H1 (cell line): ENCODE results near the gene FAM227B. TPM values are rescaled to one million over a fixed set of nuclear protein-coding genes. Genes with fewer than 3 reads are reported as not detected.

Experiments
- CTCF ChIA-PET: fragments of 300-600 bp; sonication (Branson Sonifier 250); formaldehyde crosslinking; loops from one replicate; lab custom pipeline; 2021; ENCODE audit not compliant: partially characterized antibody; lab: Charles Lee
- POLR2A ChIA-PET: fragments of 300-600 bp; sonication (Branson Sonifier 250); formaldehyde crosslinking; loops from one replicate; lab custom pipeline; 2021; ENCODE audit warnings: inconsistent platforms; ENCODE audit not compliant: partially characterized antibody; lab: Charles Lee
- DNase-seq, 2 experiments: peaks; one replicate each; pipeline versions ENCODE4 v3.0.0 to v3.0.0-alpha.2; 2010 to 2022; ENCODE audit warnings: low spot score in 2 of 2, low read depth in 1 of 2, mixed read lengths in 1 of 2
- FAIRE-seq: peaks from 2 replicates; lab custom pipeline; 2011; peaks lifted over from hg19 to GRCh38; lab: Jason Lieb, UNC
- H2AFZ ChIP-seq: 2 replicates; pipeline ENCODE4 v1.8.1; 2012; ENCODE audit warnings: low read length, inconsistent platforms
- H2AK5ac ChIP-seq: 2 replicates; pipeline ENCODE4 v1.6.1; 2013; ENCODE audit warnings: low read depth, low read length
- H2BK120ac ChIP-seq: replicated peaks from 2 replicates; pipeline ENCODE3; 2013; ENCODE audit warnings: low read depth, low read length, inconsistent platforms
- H2BK12ac ChIP-seq: 2 replicates; pipeline ENCODE4 v1.6.1; 2013; ENCODE audit warnings: low read depth, low read length
- H2BK15ac ChIP-seq: 2 replicates; pipeline ENCODE4 v1.6.1; 2013; ENCODE audit warnings: low read length
- H2BK20ac ChIP-seq: 2 replicates; pipeline ENCODE4 v1.6.1; 2013; ENCODE audit warnings: low read length
- H2BK5ac ChIP-seq: 2 replicates; pipeline ENCODE4 v1.6.1; 2013; ENCODE audit warnings: low read depth, low read length
- H3K14ac ChIP-seq: 2 replicates; pipeline ENCODE4 v1.6.1; 2013; ENCODE audit warnings: inconsistent platforms; ENCODE audit not compliant: insufficient read length
- H3K18ac ChIP-seq: 2 replicates; pipeline ENCODE4 v1.6.1; 2013; ENCODE audit warnings: low read length; ENCODE audit errors: extremely low read depth
- H3K23ac ChIP-seq: 2 replicates; pipeline ENCODE4 v1.6.1; 2013; ENCODE audit warnings: inconsistent platforms; ENCODE audit not compliant: insufficient read length
- H3K23me2 ChIP-seq: 2 replicates; pipeline ENCODE4 v1.6.1; 2013; ENCODE audit warnings: low read depth, low read length
- H3K27ac ChIP-seq: 2 replicates; pipeline ENCODE4 v1.6.1; 2011; ENCODE audit warnings: low read depth, low read length, inconsistent platforms
- H3K27me3 ChIP-seq, 4 experiments: replicated peaks in 1 of 4; 1 replicate in 1 of 4; 2 replicates in 3 of 4; pipeline versions ENCODE4 v1.6.1 to v1.8.1; 2011 to 2013; ENCODE audit warnings: low read length in 3 of 4, mild to moderate bottlenecking in 3 of 4, inconsistent platforms in 2 of 4, mixed read lengths in 2 of 4, moderate library complexity in 1 of 4; ENCODE audit not compliant: control insufficient read depth in 3 of 4, insufficient read depth in 3 of 4; ENCODE audit errors: extremely low read depth in 1 of 4
- H3K36me3 ChIP-seq, 4 experiments: 2 replicates each; pipeline versions ENCODE4 v1.6.1 to v1.8.1; 2011 to 2013; ENCODE audit warnings: mild to moderate bottlenecking in 4 of 4, low read length in 3 of 4, moderate library complexity in 2 of 4, control low read depth in 1 of 4, inconsistent platforms in 1 of 4; ENCODE audit not compliant: insufficient read depth in 4 of 4, control insufficient read depth in 2 of 4
- H3K4ac ChIP-seq: replicated peaks from 2 replicates; pipeline ENCODE3; 2013; ENCODE audit warnings: low read length, low read depth, mixed read lengths, inconsistent platforms; ENCODE audit not compliant: insufficient read length
- H3K4me1 ChIP-seq, 4 experiments: replicated peaks in 1 of 4; 1 replicate in 1 of 4; 2 replicates in 3 of 4; pipeline versions ENCODE4 v1.6.1 to v1.8.1; 2011 to 2013; ENCODE audit warnings: low read length in 3 of 4, inconsistent platforms in 2 of 4, mixed read lengths in 1 of 4; ENCODE audit not compliant: insufficient read depth in 4 of 4, control insufficient read depth in 3 of 4
- H3K4me2 ChIP-seq, 2 experiments: 2 replicates each; pipeline versions ENCODE4 v1.6.1 to v1.8.1; 2011 to 2013; ENCODE audit warnings: low read depth in 2 of 2, low read length in 2 of 2, control low read depth in 1 of 2, inconsistent platforms in 1 of 2, mild to moderate bottlenecking in 1 of 2; ENCODE audit not compliant: insufficient read depth in 1 of 2
- H3K4me3 ChIP-seq, 4 experiments: fragments of 200-600, 300-600 bp in 1 of 4; sonication (generic), shearing (Covaris generic), sonication (Bioruptor Twin) in 1 of 4; 2 replicates each; pipeline versions ENCODE4 v1.5.1 to v1.8.1; 2011 to 2016; ENCODE audit warnings: low read length in 4 of 4, low read depth in 3 of 4, control low read depth in 2 of 4, inconsistent platforms in 2 of 4, mild to moderate bottlenecking in 2 of 4, mixed read lengths in 1 of 4, moderate library complexity in 1 of 4; ENCODE audit not compliant: insufficient read depth in 2 of 4; ENCODE audit errors: extremely low read depth in 1 of 4
- H3K56ac ChIP-seq: replicated peaks from 2 replicates; pipeline ENCODE3; 2013; ENCODE audit warnings: low read depth, mild to moderate bottlenecking, mixed read lengths, low read length, inconsistent platforms; ENCODE audit not compliant: insufficient read length
- H3K79me1 ChIP-seq: 2 replicates; pipeline ENCODE4 v1.6.1; 2013; ENCODE audit warnings: low read depth, low read length, control low read depth
- H3K79me2 ChIP-seq, 2 experiments: 2 replicates each; pipeline versions ENCODE4 v1.6.1 to v1.8.1; 2012 to 2013; ENCODE audit warnings: low read length in 2 of 2, mild to moderate bottlenecking in 2 of 2, inconsistent platforms in 1 of 2; ENCODE audit not compliant: insufficient read depth in 2 of 2, control insufficient read depth in 1 of 2
- H3K9ac ChIP-seq, 4 experiments: replicated peaks in 1 of 4; 1 replicate in 1 of 4; 2 replicates in 3 of 4; pipeline versions ENCODE4 v1.6.1 to v1.8.1; 2011 to 2013; ENCODE audit warnings: low read depth in 3 of 4, low read length in 3 of 4, control low read depth in 2 of 4, mild to moderate bottlenecking in 2 of 4, moderate library complexity in 2 of 4, inconsistent platforms in 1 of 4; ENCODE audit errors: extremely low read depth in 1 of 4
- H3K9me3 ChIP-seq, 2 experiments: 2 replicates each; pipeline versions ENCODE4 v1.6.1 to v1.8.1; 2012 to 2013; ENCODE audit warnings: mild to moderate bottlenecking in 2 of 2, moderate library complexity in 2 of 2, control low read depth in 1 of 2, inconsistent platforms in 1 of 2, low read depth in 1 of 2, low read length in 1 of 2, mixed read lengths in 1 of 2; ENCODE audit not compliant: insufficient read depth in 2 of 2
- H4K20me1 ChIP-seq, 2 experiments: replicated peaks in 1 of 2; 2 replicates each; pipeline versions ENCODE3 to v1.8.1; 2011 to 2013; ENCODE audit warnings: inconsistent platforms in 2 of 2, low read length in 2 of 2, mild to moderate bottlenecking in 1 of 2; ENCODE audit not compliant: insufficient read depth in 2 of 2, control insufficient read depth in 1 of 2
- H4K5ac ChIP-seq: 2 replicates; pipeline ENCODE4 v1.6.1; 2013; ENCODE audit warnings: low read length, low read depth, mixed read lengths, inconsistent platforms; ENCODE audit not compliant: insufficient read length
- H4K8ac ChIP-seq: 2 replicates; pipeline ENCODE4 v1.8.0; 2013; ENCODE audit warnings: mild to moderate bottlenecking, moderate library complexity, low read length, inconsistent platforms; ENCODE audit not compliant: insufficient read depth; ENCODE audit errors: extremely low read depth
- H4K91ac ChIP-seq: replicated peaks from 2 replicates; pipeline ENCODE3; 2013; ENCODE audit warnings: low read length, mixed read lengths, inconsistent platforms; ENCODE audit not compliant: insufficient read length
- ATF2 ChIP-seq: IDR thresholded peaks from 2 replicates; pipeline ENCODE4 v1.6.1; 2012; ENCODE audit warnings: low read length, inconsistent platforms
- BACH1 ChIP-seq: IDR thresholded peaks from 2 replicates; pipeline ENCODE4 v1.6.1; 2012; ENCODE audit warnings: low read length, improper control_type of control experiment
- BCL11A ChIP-seq, 2 experiments: IDR thresholded peaks; one replicate each; pipeline ENCODE4 v1.6.1; 2011; ENCODE audit warnings: low read depth in 2 of 2, low read length in 2 of 2, mild to moderate bottlenecking in 2 of 2
- CBX5 ChIP-seq: fragments of 300-800, 300-1000 bp; sonication (generic); IDR thresholded peaks from 2 replicates; pipeline ENCODE4 v1.7.1; 2016; ENCODE audit warnings: antibody characterized with exemption, low read length, low read depth
- JUN ChIP-seq: IDR thresholded peaks from 2 replicates; pipeline ENCODE4 v1.6.1; 2011; ENCODE audit warnings: low read depth, mild to moderate bottlenecking, improper control_type of control experiment, low read length
- RXRA ChIP-seq: IDR thresholded peaks from 2 replicates; pipeline ENCODE4 v1.6.1; 2011; ENCODE audit warnings: low read depth, mild to moderate bottlenecking, low read length, moderate library complexity; ENCODE audit not compliant: insufficient read depth
- SP2 ChIP-seq: IDR thresholded peaks from 2 replicates; pipeline ENCODE4 v1.6.1; 2012; ENCODE audit warnings: mild to moderate bottlenecking, low read length, inconsistent platforms
- TBP ChIP-seq: IDR thresholded peaks from 2 replicates; pipeline ENCODE4 v1.6.1; 2011; ENCODE audit warnings: low read depth, low read length, improper control_type of control experiment
- TEAD4 ChIP-seq: IDR thresholded peaks from 2 replicates; pipeline ENCODE4 v1.6.1; 2012; ENCODE audit warnings: low read depth, low read length, inconsistent platforms, mixed read lengths
- WGBS, 2 experiments: shearing (Covaris generic) in 1 of 2; methylation state at CpG; one replicate each; pipeline versions ENCODE4 v1.1.6 to v1.1.7; 2013 to 2015; ENCODE audit warnings: low lambda C conversion rate in 2 of 2, mixed read lengths in 2 of 2, inconsistent platforms in 1 of 2, low coverage in 1 of 2, missing lambda C conversion rate in 1 of 2; ENCODE audit not compliant: insufficient replicate concordance in 2 of 2, insufficient coverage in 1 of 2, insufficient read length in 1 of 2; ENCODE audit errors: extremely low coverage in 1 of 2, missing lambda C conversion rate in 1 of 2; 5-methylcytosine and 5-hydroxymethylcytosine counted together
- polyA plus RNA-seq, 7 experiments: library from polyadenylated mRNA; depleted of rRNA in 3 of 7; stranded (reverse) in 5 of 7; unstranded in 2 of 7; fragments of >200 nt in 5 of 7; fragments of 200-250 nt in 2 of 7; gene quantifications; 1 replicate in 5 of 7; 2 replicates in 1 of 7; 4 replicates in 1 of 7; pipeline versions ENCODE4 v1.2.1 to v1.2.3, GENCODE V29; 2011 to 2013; ENCODE audit warnings: missing spikeins in 2 of 7, mixed read lengths in 2 of 7
- total RNA-seq: library from RNA; stranded (reverse); fragmentation: NEBNext Ultra II Directional; extraction: Animal tissue kit (Norgen Biotek cat#: 25700); gene quantifications from 2 replicates; pipeline ENCODE4 v1.2.1, GENCODE V29; 2021
- TF ChIP-seq, protein P1 (sequence below): IDR thresholded peaks from 2 replicates; pipeline ENCODE4 v1.6.1; 2012; ENCODE audit warnings: inconsistent platforms
- TF ChIP-seq, protein P2 (sequence below): IDR thresholded peaks from 2 replicates; pipeline ENCODE4 v1.6.1; 2011; ENCODE audit warnings: low read length, improper control_type of control experiment

FAM227B gene
- total and polyA plus RNA-seq, 2 of the 8 experiments (the other 6 are each of a cell fraction or from before 2014, with no cell fraction given), result 4.0 to 6.5 TPM

GRCh38 chr15:49490966-49491365, 129.7 kb downstream of the FAM227B start:
- no peaks in the 10 kb centered on the region for H4K20me1 ChIP-seq
- no peaks in the 10 kb centered on the region for H3K79me2 ChIP-seq
- no peaks in the 10 kb centered on the region for H3K23me2 ChIP-seq
- no peak overlapping the region for H4K5ac ChIP-seq
- FAIRE-seq (no peak), DNase-seq (no peak)
- H3K27me3 ChIP-seq, result no peaks in the 10 kb centered on the region
- no peak overlapping the region for H2BK15ac ChIP-seq
- H3K27ac ChIP-seq, result no peak overlapping the region
- peak overlapping the region; percentile 74; the same call in 1 of the 2 replicates for H2AFZ ChIP-seq
- H3K9ac ChIP-seq, result no peak overlapping the region
- H3K79me1 ChIP-seq, result no peaks in the 10 kb centered on the region
- no peak overlapping the region for H2AK5ac ChIP-seq
- H3K4me2 ChIP-seq, result no peak overlapping the region
- no peaks in the 10 kb centered on the region for H3K4me1 ChIP-seq
- H3K18ac ChIP-seq, result no peak overlapping the region
- no peak overlapping the region for H4K8ac ChIP-seq
- no peak overlapping the region for H4K91ac ChIP-seq
- no peak overlapping the region for H3K14ac ChIP-seq
- H2BK120ac ChIP-seq, result no peak overlapping the region
- no peak overlapping the region for H3K4me3 ChIP-seq
- no peak overlapping the region for H2BK20ac ChIP-seq
- 85% methylated on average over 1 of the region's 1 CpG; no CpG with 5 or more reads in 1 of the 2 experiments for WGBS, 2 experiments
- H3K36me3 ChIP-seq, result no peaks in the 10 kb centered on the region
- no peak overlapping the region for H3K56ac ChIP-seq
- no peak overlapping the region for H3K23ac ChIP-seq
- H2BK12ac ChIP-seq, result no peak overlapping the region
- H3K9me3 ChIP-seq, result no peaks in the 10 kb centered on the region
- ChIA-PET POLR2A (no interaction called here), CTCF (no interaction called here)
- no peak overlapping the region for H3K4ac ChIP-seq
- TF ChIP-seq, protein P1, sequence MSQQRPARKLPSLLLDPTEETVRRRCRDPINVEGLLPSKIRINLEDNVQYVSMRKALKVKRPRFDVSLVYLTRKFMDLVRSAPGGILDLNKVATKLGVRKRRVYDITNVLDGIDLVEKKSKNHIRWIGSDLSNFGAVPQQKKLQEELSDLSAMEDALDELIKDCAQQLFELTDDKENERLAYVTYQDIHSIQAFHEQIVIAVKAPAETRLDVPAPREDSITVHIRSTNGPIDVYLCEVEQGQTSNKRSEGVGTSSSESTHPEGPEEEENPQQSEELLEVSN, result no peak
- TF ChIP-seq JUN (no peak), SP2 (no peak), BACH1 (no peak), CBX5 (no peak), ATF2 (no peak), TBP (no peak), BCL11A (IDR thresholded peaks at IDR 0.05; ENCODE audit: low read depth in 2 of 2, low read length in 2 of 2) (no peak), TEAD4 (no peak), RXRA (no peak)
- TF ChIP-seq, protein P2, sequence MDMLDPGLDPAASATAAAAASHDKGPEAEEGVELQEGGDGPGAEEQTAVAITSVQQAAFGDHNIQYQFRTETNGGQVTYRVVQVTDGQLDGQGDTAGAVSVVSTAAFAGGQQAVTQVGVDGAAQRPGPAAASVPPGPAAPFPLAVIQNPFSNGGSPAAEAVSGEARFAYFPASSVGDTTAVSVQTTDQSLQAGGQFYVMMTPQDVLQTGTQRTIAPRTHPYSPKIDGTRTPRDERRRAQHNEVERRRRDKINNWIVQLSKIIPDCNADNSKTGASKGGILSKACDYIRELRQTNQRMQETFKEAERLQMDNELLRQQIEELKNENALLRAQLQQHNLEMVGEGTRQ, result no peak
- no peak overlapping the region for H2BK5ac ChIP-seq
